Activated naive CD4-positive, alpha-beta T cell treated with anti-CD3 and anti-CD28 coated beads, Interleukin-2, amount 50 U/mL, for 16 hours (primary cell): ENCODE measurements around the gene LRRC8C.
A peak's percentile ranks its signal among the peaks of the same experiment; 100 is the strongest.

Experiments
- DNase-seq: peaks from one replicate; pipeline ENCODE4 v3.0.0-alpha.2; 2020

LRRC8C gene

GRCh38 chr1:89708751-89709375 lies 75.9 kb downstream of the LRRC8C start:
- DNase-seq = no peak

- no peak for DNase-seq
Measured at GRCh38 chr1:89710498-89711139, 77.7 kb downstream of the LRRC8C start.

GRCh38 chr1:89711140-89711778 lies 78.3 kb downstream of the LRRC8C start:
- no peak for DNase-seq

- DNase-seq = no peak
Measured at GRCh38 chr1:89712420-89712819, 79.5 kb downstream of the LRRC8C start.

GRCh38 chr1:89715677-89716076 lies 82.8 kb downstream of the LRRC8C start:
- DNase-seq = no peak

- DNase-seq = no peak
Measured at GRCh38 chr1:89719502-89720306, 86.8 kb downstream of the LRRC8C start.

- no peak for DNase-seq
Measured at GRCh38 chr1:89720839-89721238, 87.9 kb downstream of the LRRC8C start.

- DNase-seq = no peak
Measured at GRCh38 chr1:89721351-89721750, 88.4 kb downstream of the LRRC8C start.

GRCh38 chr1:89723144-89723543 lies 90.2 kb downstream of the LRRC8C start:
- no peak for DNase-seq

GRCh38 chr1:89723863-89724262 lies 90.9 kb downstream of the LRRC8C start:
- DNase-seq = no peak

GRCh38 chr1:89724369-89725010 lies 91.6 kb downstream of the LRRC8C start:
- DNase-seq = peak; percentile 70

GRCh38 chr1:89725011-89725370 lies 92.1 kb downstream of the LRRC8C start:
- peak; percentile 63 for DNase-seq

- DNase-seq = no peak
Measured at GRCh38 chr1:89725631-89726030, 92.7 kb downstream of the LRRC8C start.

GRCh38 chr1:89727517-89728312 lies 94.8 kb downstream of the LRRC8C start:
- DNase-seq = no peak

GRCh38 chr1:89728381-89728780 lies 95.5 kb downstream of the LRRC8C start:
- DNase-seq = no peak

- DNase-seq = no peak
Measured at GRCh38 chr1:89732206-89732605, 99.3 kb downstream of the LRRC8C start.

- no peak for DNase-seq
Measured at GRCh38 chr1:89732643-89733222, 99.8 kb downstream of the LRRC8C start.

- no peak for DNase-seq
Measured at GRCh38 chr1:89733748-89734147, 100.8 kb downstream of the LRRC8C start.

GRCh38 chr1:89734442-89734841 lies 101.5 kb downstream of the LRRC8C start:
- no peak for DNase-seq

GRCh38 chr1:89735479-89735878 lies 102.6 kb downstream of the LRRC8C start:
- no peak for DNase-seq

- DNase-seq = no peak
Measured at GRCh38 chr1:89736937-89737733, 104.2 kb downstream of the LRRC8C start.
